RWPE1 (cell line): ENCODE measurements around the gene EYS.

Experiments used
- CTCF ChIA-PET: fragments of 350-600 bp; sonication (Branson Sonifier 250); formaldehyde crosslinking; extraction: SDS; loops from one replicate; lab custom pipeline; 2021; lab: Yijun Ruan, JAX
- POLR2A ChIA-PET: fragments of 400-600 bp; formaldehyde crosslinking; extraction: SDS; loops from one replicate; lab custom pipeline; 2020; ENCODE audit warnings: antibody characterized with exemption; ENCODE audit not compliant: low non-redundant PET; lab: Yijun Ruan, JAX
- DNase-seq: peaks from one replicate; pipeline ENCODE4 v3.0.0; 2012; ENCODE audit warnings: low spot score
- H3K27ac ChIP-seq: fragments of 450-650 bp; 2 replicates; pipeline ENCODE4 v1.5.1; 2017
- CTCF ChIP-seq: fragments of 450-650 bp; conservative IDR thresholded peaks from 2 replicates; pipeline ENCODE4 v1.5.1; 2017; ENCODE audit warnings: low read depth, mild to moderate bottlenecking

EYS gene

GRCh38 chr6:65072500-65072899 lies 634.5 kb downstream of the EYS start:
- TF ChIP-seq CTCF = no peak
- DNase-seq = no peak
- ChIA-PET CTCF (no interaction called here), POLR2A (no interaction called here)
- H3K27ac ChIP-seq = no peak overlapping the region

- no peak for DNase-seq
- TF ChIP-seq CTCF = no peak
- ChIA-PET CTCF (no interaction called here), POLR2A (no interaction called here)
- H3K27ac ChIP-seq = no peak overlapping the region
Observed at GRCh38 chr6:65071480-65071879, 635.5 kb downstream of the EYS start.

GRCh38 chr6:65064844-65065243 lies 642.2 kb downstream of the EYS start:
- ChIA-PET CTCF (interaction anchor here (0.6 kb wide), 1 partner anchor 1580 kb away, joined by 5 read pairs; no protein-coding TSS in a partner anchor), POLR2A (no interaction called here)
- no peak for TF ChIP-seq CTCF
- no peak overlapping the region for H3K27ac ChIP-seq
- peak; percentile 1 for DNase-seq

- H3K27ac ChIP-seq = no peak overlapping the region
- POLR2A ChIA-PET = no interaction called here
- no peak for TF ChIP-seq CTCF
- DNase-seq = no peak
- CTCF ChIA-PET = interaction anchor here (0.7 kb wide), 1 partner anchor 797 kb away, joined by 5 read pairs; no protein-coding TSS in a partner anchor
Observed at GRCh38 chr6:65059568-65059967, 647.5 kb downstream of the EYS start.

- H3K27ac ChIP-seq = no peak overlapping the region
- no peak for TF ChIP-seq CTCF
- DNase-seq = no peak
- CTCF ChIA-PET = interaction anchor here (0.6 kb wide), 1 partner anchor 1436 kb away, joined by 3 read pairs; no protein-coding TSS in a partner anchor
- POLR2A ChIA-PET = no interaction called here
Observed at GRCh38 chr6:65055545-65055944, 651.5 kb downstream of the EYS start.

- CTCF ChIA-PET = no interaction called here
- no peak for DNase-seq
- no peak overlapping the region for H3K27ac ChIP-seq
- POLR2A ChIA-PET = no interaction called here
- no peak for TF ChIP-seq CTCF
Observed at GRCh38 chr6:65052626-65053025, 654.4 kb downstream of the EYS start.
